GM19351 (cell line): ENCODE measurements around the gene WNK2.
"Not testable (repeated sequence)": the region's sequence is repeated elsewhere in the genome, so short reads cannot be mapped to it uniquely, and the experiment has no call there.

Source experiments
- ATAC-seq: cut with Tn5 transposase; IDR thresholded peaks from one replicate; pipeline ENCODE4 v1.9.1; 2021; ENCODE audit warnings: mild to moderate bottlenecking, moderate library complexity; ENCODE audit not compliant: unreplicated experiment

The WNK2 gene

GRCh38 chr9:93355827-93356226 is 171.9 kb downstream of the WNK2 start:
- no peak for ATAC-seq

GRCh38 chr9:93357649-93358048 is 173.7 kb downstream of the WNK2 start:
- ATAC-seq, result peak; percentile 83

DNA sequence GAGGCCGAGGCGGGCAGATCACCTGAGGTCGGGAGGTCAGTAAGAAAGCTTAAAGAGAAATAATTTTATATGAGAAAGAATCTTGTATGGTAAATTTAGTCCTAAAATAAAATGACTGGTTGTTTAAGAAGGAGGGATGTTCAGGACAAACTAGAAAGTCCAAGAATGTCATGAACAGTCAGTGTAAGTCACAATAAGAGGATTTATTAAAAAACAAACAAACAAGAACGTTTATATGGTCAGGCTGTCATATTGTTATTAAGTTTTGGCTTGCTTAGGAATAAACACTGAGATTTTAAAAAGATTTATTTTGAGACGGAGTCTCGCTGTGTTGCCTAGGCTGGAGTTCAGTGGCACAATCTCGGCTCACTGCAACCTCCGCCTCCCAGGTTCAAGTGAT is 176.0 kb downstream of the WNK2 start:
- not testable (repeated sequence) for ATAC-seq

DNA sequence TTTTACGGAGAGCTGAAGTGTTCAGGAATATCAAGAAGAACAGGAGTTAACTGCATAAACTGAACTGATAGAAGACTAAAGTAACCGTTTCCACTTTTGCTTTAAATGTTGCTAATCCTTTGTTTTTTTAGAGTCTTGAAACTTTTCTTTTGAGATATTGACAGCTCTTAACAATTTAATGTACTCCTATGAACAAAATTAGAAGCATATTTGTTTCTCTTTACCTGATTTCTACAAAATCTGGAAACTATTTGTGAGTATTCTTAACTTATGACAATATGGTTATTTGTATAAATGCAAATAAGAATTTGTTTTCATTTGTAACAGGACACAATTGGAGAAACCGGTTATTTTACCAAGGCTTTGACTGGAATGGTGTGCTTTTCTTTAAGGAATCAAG is 178.1 kb downstream of the WNK2 start:
- no peak for ATAC-seq

GRCh38 chr9:93364734-93365426 is 180.9 kb downstream of the WNK2 start:
- ATAC-seq, result no peak

- no peak for ATAC-seq
Measured at GRCh38 chr9:93365427-93366118, 181.6 kb downstream of the WNK2 start.

- ATAC-seq, result no peak
Measured at GRCh38 chr9:93366119-93366447, 182.1 kb downstream of the WNK2 start.

GRCh38 chr9:93366486-93366885 is 182.5 kb downstream of the WNK2 start:
- not testable (repeated sequence) for ATAC-seq

GRCh38 chr9:93368437-93368836 is 184.5 kb downstream of the WNK2 start:
- ATAC-seq, result no peak

GRCh38 chr9:93369686-93370085 is 185.7 kb downstream of the WNK2 start:
- no peak for ATAC-seq
